Central memory CD8-positive, alpha-beta T cell (primary cell): Measurements from ENCODE around the gene KANTR.

Experiments used
- ATAC-seq: fragments of 150-1000 bp; cut with Tn5 transposase; replicated peaks from 2 replicates; pipeline ENCODE4 v1.10.0; 2022; ENCODE audit warnings: mild to moderate bottlenecking, moderate FRiP score, moderate number of reproducible peaks; ENCODE audit not compliant: poor library complexity, severe bottlenecking; ENCODE audit errors: extremely low read depth
- DNase-seq, 2 donors: peaks; one replicate each; pipeline ENCODE4 v3.0.0; 2021; ENCODE audit warnings: low spot score in 2 of 2
- H3K27ac Mint-ChIP-seq: one replicate; pipeline ENCODE4 v1.8.0; 2022; ENCODE audit warnings: low read depth, mild to moderate bottlenecking, moderate library complexity, mixed read lengths
- H3K27me3 Mint-ChIP-seq: one replicate; pipeline ENCODE4 v1.8.0; 2022; ENCODE audit warnings: mixed read lengths
- H3K36me3 Mint-ChIP-seq: one replicate; pipeline ENCODE4 v1.8.0; 2022; ENCODE audit warnings: mild to moderate bottlenecking, moderate library complexity, mixed read lengths; ENCODE audit not compliant: insufficient read depth
- H3K4me1 Mint-ChIP-seq: one replicate; pipeline ENCODE4 v1.8.0; 2022; ENCODE audit warnings: mixed read lengths
- H3K4me3 Mint-ChIP-seq: one replicate; pipeline ENCODE4 v1.8.0; 2022; ENCODE audit warnings: mild to moderate bottlenecking, moderate library complexity, mixed read lengths
- H3K9me3 Mint-ChIP-seq: one replicate; pipeline ENCODE4 v1.8.0; 2022; ENCODE audit warnings: mixed read lengths

The KANTR gene

DNA sequence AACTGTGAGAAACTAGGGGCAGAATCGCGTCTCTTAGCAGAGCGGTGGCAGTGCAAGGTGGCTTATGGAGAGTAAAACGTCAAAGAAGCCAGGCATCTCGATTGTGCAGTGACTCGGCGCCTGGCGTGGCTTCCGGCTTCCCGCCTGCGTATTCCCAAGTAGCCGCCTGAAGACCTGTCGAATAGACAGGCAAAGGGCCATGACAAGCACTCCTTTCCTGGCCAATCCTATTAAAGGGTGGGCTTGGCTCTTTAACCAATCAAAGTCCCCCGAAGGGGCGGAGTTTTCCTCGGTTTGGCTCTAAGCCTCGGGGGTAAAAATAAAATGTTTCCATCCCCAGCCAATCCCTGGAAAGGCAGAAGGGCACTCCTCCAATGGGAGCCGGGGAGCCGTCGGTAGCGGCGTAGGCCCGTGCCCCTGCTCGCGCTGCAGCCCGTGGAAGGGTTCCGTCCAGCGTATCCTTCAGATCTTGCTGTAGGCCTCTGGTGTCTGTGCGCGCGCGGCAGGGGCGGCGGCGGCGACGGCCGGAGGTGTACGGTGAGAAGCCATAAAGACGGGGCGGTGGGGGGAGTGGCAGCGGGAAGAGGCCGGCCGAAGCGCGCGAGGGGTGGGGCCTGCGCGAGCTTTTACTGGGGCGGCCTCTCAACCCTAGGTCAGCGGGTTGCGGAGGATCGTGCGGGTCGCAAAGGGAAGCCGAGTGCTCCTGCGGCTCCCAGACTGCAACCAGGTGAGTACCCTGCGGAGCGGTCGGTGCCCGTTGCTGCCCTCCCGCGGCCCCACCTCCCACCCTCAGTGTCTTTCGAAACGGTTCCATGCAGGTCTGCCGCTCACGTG lies at the start of gene KANTR:
Gene KANTR, plus strand, starts transcription at position 395 of the 834 bp plus-strand sequence. CDS start 30,131 bp downstream, outside the sequence.
- Mint-ChIP-seq H3K4me3 (peak within 1 kb of the TSS; percentile 82), H3K36me3 (peaks cover 3% of the 10 kb centered on the region)

GRCh38 chrX:53044995-53045394 lies 48.9 kb upstream of the KANTR start:
- H3K27me3 Mint-ChIP-seq: no peaks in the 10 kb centered on the region

More for the DNA sequence above, at the start of gene KANTR:
- H3K27me3 Mint-ChIP-seq: no peaks in the 10 kb centered on the region
- DNase-seq: peak; percentile 52 to 75
- peak within 1 kb of the TSS; percentile 86 for H3K27ac Mint-ChIP-seq
- no peaks in the 10 kb centered on the region for H3K9me3 Mint-ChIP-seq
- peaks cover 12% of the 10 kb centered on the region for H3K4me1 Mint-ChIP-seq
- ATAC-seq: peak; percentile 81

GRCh38 chrX:53047228-53047627 lies 46.7 kb upstream of the KANTR start:
- Mint-ChIP-seq H3K36me3 (no peaks in the 10 kb centered on the region), H3K9me3 (no peaks in the 10 kb centered on the region), H3K4me1 (peaks cover 4% of the 10 kb centered on the region), H3K27ac (no peak overlapping the region), H3K27me3 (no peaks in the 10 kb centered on the region), H3K4me3 (no peak overlapping the region)
- ATAC-seq: no peak
- DNase-seq: no peak

More at GRCh38 chrX:53044995-53045394, 48.9 kb upstream of the KANTR start:
- Mint-ChIP-seq H3K27ac (no peak overlapping the region), H3K9me3 (no peaks in the 10 kb centered on the region), H3K4me1 (peaks cover 4% of the 10 kb centered on the region), H3K36me3 (no peaks in the 10 kb centered on the region), H3K4me3 (no peak overlapping the region)
- ATAC-seq (no peak), DNase-seq (no peak)

DNA sequence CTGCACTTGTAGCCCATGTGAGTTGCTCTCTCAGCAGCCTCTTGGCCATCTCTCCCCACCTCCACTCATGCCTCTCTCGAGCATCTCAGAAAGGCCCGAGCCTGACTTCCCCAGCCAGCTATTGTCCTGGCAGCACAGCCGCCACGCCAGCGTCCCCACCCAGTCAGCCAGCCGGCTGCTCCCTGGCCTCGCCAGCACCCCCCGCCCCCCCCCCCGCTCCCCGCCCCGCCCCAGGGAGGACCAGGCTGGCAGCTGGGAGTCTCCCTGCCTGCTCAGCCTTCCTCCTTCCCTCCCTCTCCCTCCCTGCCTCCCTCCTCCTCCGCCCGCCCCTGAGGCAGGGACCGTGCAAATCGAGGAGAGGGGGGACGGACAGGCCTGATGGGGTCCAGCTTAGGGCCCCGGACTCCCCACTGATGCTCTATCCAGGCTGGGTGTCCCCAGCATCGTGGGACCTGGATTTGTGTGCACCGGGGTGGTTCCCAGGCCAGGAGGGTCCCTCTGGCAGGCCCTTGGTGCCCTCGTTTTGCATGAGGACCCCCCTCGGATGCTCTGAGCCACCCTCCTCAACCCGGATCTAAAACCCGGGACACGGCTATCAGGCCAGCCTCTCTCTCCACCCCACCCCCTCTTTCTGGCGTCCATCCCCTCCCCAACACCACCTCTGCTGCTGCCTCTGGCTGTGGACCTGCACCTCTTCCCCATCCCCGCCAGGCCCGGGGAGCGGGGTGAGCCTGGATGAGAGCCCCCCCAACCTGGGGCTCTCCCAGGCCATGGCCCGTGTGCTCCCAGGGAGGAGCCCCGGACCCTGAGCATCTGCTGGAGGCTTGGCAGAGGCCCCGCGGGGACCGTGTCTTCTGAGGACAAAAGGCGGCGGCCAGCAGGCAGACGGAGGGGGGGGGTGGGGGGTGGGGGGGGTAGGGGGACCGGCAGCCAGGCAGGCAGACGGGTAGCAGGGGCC lies 45.5 kb upstream of the KANTR start, which contains the start of gene GPR173:
Gene GPR173, plus strand, starts transcription at position 621 of the 958 bp plus-strand sequence. CDS start 27,833 bp downstream, outside the sequence.
- ATAC-seq: no peak
- Mint-ChIP-seq H3K36me3 (no peaks in the 10 kb centered on the region), H3K4me1 (peaks cover 4% of the 10 kb centered on the region), H3K4me3 (no peak within 1 kb of the TSS), H3K27ac (no peak within 1 kb of the TSS), H3K9me3 (no peaks in the 10 kb centered on the region), H3K27me3 (no peaks in the 10 kb centered on the region)
- DNase-seq: no peak

DNA sequence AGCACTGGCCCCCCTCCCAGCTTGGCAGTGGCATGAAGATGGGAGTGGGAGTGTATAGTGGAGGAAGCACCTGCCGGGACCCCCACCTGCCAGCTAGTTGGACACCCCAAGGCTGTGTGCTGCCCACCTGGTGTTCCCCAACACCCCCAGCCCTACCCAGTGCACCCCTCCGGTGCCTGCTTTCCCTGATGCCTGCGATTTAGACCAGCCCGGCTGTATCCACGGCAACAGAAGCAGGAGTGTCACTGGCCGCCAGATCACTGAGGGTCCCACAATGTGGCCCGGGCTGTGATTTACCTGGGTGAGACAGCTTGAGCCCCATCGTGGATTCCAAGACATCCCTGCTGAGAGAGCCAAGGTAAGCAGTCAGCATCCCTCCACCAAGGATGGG lies 44.8 kb upstream of the KANTR start:
- DNase-seq: no peak
- no peaks in the 10 kb centered on the region for H3K9me3 Mint-ChIP-seq
- ATAC-seq: no peak
- H3K4me1 Mint-ChIP-seq: peaks cover 4% of the 10 kb centered on the region
- H3K27ac Mint-ChIP-seq: no peak overlapping the region
- no peaks in the 10 kb centered on the region for H3K36me3 Mint-ChIP-seq
- no peak overlapping the region for H3K4me3 Mint-ChIP-seq
- no peaks in the 10 kb centered on the region for H3K27me3 Mint-ChIP-seq

GRCh38 chrX:53050841-53051240 lies 43.1 kb upstream of the KANTR start:
- Mint-ChIP-seq H3K4me3 (no peak overlapping the region), H3K27me3 (no peaks in the 10 kb centered on the region), H3K36me3 (no peaks in the 10 kb centered on the region), H3K4me1 (peaks cover 4% of the 10 kb centered on the region), H3K27ac (no peak overlapping the region), H3K9me3 (no peaks in the 10 kb centered on the region)
- no peak for DNase-seq
- ATAC-seq: no peak

GRCh38 chrX:53055244-53055849 lies 38.6 kb upstream of the KANTR start:
- Mint-ChIP-seq H3K9me3 (no peaks in the 10 kb centered on the region), H3K27me3 (no peaks in the 10 kb centered on the region), H3K27ac (no peak overlapping the region), H3K36me3 (no peaks in the 10 kb centered on the region), H3K4me1 (no peaks in the 10 kb centered on the region), H3K4me3 (no peak overlapping the region)
- DNase-seq (no peak), ATAC-seq (no peak)

DNA sequence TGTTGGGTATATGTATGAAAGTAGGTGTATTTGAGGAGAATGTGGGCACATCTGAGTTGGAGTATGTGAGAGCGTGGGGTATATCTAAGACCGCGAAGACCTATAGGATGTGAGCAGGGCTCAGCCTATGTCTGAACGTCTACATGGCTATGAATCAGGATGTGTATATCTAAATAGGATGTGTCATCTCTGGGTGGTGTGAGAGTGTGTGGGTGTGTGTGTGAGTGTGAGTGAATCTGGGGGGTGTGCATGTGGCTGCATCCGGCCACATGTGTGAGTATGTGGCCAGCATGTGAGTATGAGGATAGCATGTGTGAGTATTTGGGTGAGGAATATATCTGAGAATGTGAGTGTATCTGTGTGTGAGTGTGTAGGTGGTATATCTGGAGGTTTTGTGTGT lies 37.6 kb upstream of the KANTR start:
- Mint-ChIP-seq H3K27ac (no peak overlapping the region), H3K27me3 (no peaks in the 10 kb centered on the region), H3K36me3 (no peaks in the 10 kb centered on the region), H3K4me3 (no peak overlapping the region), H3K9me3 (no peaks in the 10 kb centered on the region), H3K4me1 (no peaks in the 10 kb centered on the region)
- no peak for ATAC-seq
- no peak for DNase-seq

DNA sequence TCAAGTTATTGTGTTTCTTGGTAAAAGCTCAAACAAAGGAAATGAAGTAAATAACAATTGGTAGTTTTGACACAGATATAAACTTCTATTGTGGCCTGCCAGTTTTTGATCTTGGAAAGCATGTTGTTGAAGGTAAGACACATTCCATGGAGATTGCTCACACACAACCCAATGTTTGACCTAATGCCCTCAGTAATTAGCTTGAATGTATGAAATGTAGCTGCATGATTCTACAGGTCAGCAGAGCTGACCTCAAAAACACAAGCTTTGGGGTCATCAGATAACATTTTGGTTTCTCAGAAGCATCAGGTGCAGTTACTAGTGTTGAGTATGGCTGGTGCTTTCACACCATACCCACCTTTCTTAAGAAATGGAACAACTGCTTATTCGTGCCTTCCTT lies 28.8 kb upstream of the KANTR start:
- H3K27me3 Mint-ChIP-seq: no peaks in the 10 kb centered on the region
- ATAC-seq: no peak
- no peak overlapping the region for H3K4me3 Mint-ChIP-seq
- no peaks in the 10 kb centered on the region for H3K4me1 Mint-ChIP-seq
- no peaks in the 10 kb centered on the region for H3K9me3 Mint-ChIP-seq
- H3K36me3 Mint-ChIP-seq: no peaks in the 10 kb centered on the region
- DNase-seq: no peak
- no peak overlapping the region for H3K27ac Mint-ChIP-seq

- ATAC-seq (no peak), DNase-seq (no peak)
- no peaks in the 10 kb centered on the region for H3K27me3 Mint-ChIP-seq
- peaks cover 14% of the 10 kb centered on the region for H3K4me1 Mint-ChIP-seq
- no peak overlapping the region for H3K4me3 Mint-ChIP-seq
- no peaks in the 10 kb centered on the region for H3K9me3 Mint-ChIP-seq
- peaks cover 7% of the 10 kb centered on the region for H3K36me3 Mint-ChIP-seq
- peak overlapping the region; percentile 93 for H3K27ac Mint-ChIP-seq
These were observed 22.9 kb upstream of the KANTR start for GRCh38 chrX:53071064-53071463.

GRCh38 chrX:53071604-53072417 lies 22.1 kb upstream of the KANTR start:
- ATAC-seq (peak; percentile 93), DNase-seq (peak in 1 of 2 donors; percentile 60)
- peak overlapping the region; percentile 93 for H3K27ac Mint-ChIP-seq
- no peaks in the 10 kb centered on the region for H3K9me3 Mint-ChIP-seq
- H3K4me1 Mint-ChIP-seq: peaks cover 14% of the 10 kb centered on the region
- peaks cover 7% of the 10 kb centered on the region for H3K36me3 Mint-ChIP-seq
- peak overlapping the region; percentile 74 for H3K4me3 Mint-ChIP-seq
- no peaks in the 10 kb centered on the region for H3K27me3 Mint-ChIP-seq
